Right ventricle myocardium superior (tissue), 1 donor: Measurements from ENCODE around the gene ATAD3B. TPM values are rescaled to one million over a fixed set of nuclear protein-coding genes. Genes with fewer than 3 reads are reported as not detected.

Source experiments
- ATAC-seq: fragments of 200-7000 bp; cut with Tn5 transposase; one replicate; pipeline ENCODE4 v1.9.1; 2020; ENCODE audit warnings: mild to moderate bottlenecking; ENCODE audit not compliant: poor library complexity
- DNase-seq: peaks from one replicate; pipeline ENCODE4 v3.0.0-alpha.2; 2020
- intact Hi-C: fragments of 100-400 bp; cut with DNase I; formaldehyde crosslinking; loops from one replicate; pipeline ENCODE4 v1.11.2; 2022
- total RNA-seq: library from RNA; stranded (reverse); fragmentation: NEBNext Ultra II Directional; extraction: Animal tissue kit (Norgen Biotek cat#: 25700); gene quantifications from one replicate; pipeline ENCODE4 v1.2.1, GENCODE V29; 2021
- donor health status: DM: no; HTN: yes; CAD: no; lungs with severe emphysema.

The ATAD3B gene
- total RNA-seq, 1 donor from 2014 or later, result 7.9 TPM

DNA sequence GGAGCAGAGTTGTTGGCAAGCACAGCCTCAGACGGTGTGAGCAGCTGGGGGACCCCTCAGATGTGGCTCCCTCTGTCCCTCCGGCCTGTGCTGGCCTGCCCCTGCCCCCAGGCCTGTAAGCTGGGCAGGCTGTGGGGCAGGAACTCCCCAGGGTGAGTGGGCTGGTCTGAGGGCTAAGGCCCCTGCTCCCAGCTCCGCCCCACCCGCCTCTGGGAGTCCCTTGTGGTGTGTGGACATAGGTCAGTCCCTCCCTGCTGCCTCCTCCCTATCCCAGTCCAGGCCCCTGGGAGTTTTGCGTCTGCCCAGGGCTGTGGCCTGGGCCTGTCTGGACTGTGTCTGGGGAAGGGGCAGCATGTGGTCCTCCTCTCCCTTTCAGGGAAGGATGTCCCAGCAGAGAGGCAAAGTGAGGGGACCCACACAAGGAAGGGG, 39.7 kb upstream of the ATAD3B start:
- intact Hi-C loops, result no loop called here
- DNase-seq, result peak; percentile 86
- ATAC-seq, result peak; percentile 30

DNA sequence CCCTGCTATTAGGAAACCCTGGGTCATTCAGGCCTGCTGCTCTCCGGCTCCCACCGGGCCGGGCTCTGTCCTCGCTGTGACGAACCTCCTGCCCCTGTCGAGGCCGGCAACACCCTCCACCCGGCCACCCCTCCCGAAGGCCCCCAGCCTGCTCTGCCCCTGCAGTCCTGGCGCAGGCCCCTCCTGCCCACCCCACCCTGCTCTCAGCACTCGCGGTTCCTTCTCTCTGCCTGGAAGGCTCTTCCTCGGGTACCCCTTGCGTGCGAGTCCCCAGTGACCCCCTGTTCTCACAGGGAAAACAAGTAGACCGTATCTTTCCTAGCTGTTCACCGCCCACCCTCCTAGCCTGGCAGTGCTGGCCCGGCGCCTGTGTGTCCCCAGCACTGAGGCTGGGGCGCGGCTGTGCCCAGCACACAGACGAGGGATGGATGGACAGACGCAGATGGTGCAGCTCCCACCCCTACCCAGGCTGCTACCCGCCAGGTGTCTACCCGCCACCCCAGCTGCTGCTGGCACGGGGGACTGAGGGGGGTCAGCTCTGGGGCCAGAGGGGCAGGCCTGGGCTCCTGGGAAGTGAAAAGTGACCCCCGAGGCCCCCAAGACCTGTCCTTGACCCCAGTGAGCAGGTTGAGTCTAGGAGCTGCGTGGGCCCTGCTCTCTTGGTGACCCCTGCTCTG, 39.2 kb upstream of the ATAD3B start:
- ATAC-seq (no peak), DNase-seq (peak; percentile 50)
- intact Hi-C loops, result no loop called here

- ATAC-seq (peak; percentile 18), DNase-seq (peak; percentile 81)
- intact Hi-C loops, result no loop called here
Measured at GRCh38 chr1:1432951-1433803, 38.4 kb upstream of the ATAD3B start.

GRCh38 chr1:1433804-1434130, 37.8 kb upstream of the ATAD3B start:
- ATAC-seq, result no peak
- intact Hi-C loops, result no loop called here
- DNase-seq, result no peak

DNA sequence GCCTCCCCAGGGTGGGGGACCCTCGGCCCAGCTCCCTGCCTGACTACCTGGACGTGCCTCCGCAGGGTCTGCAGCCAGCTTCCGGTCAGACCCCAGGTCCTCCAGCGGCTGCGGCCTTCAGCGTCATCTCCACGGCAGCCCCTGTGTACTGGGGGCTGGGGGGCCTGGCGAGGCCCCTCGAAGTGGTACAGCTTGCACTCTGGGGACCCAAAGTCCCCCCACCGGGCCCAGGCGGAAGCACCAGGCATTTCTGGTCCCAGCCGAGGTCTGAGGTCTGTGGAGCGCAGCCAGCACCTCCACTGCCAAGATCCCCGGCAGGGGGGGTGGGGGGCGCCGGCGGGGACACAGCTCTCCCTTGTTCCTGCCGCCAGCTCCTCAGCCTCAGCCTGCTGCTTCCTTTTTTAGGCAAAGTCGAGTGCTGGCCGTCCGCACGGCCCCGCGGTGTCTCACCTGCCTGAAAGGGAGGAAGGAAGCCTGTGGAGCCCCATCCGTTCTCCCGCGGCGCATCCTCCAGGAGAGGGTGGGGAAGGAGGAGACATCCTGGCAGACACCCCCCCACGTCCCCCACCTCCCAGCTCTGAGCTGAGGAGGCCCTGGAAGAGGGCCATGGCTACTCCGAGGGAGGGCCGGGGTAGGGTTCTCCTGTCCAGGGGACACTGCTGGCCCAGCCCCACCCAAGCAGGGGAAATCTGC, 37.3 kb upstream of the ATAD3B start:
- peak; percentile 82 for DNase-seq
- intact Hi-C loops, result no loop called here
- ATAC-seq, result peak; percentile 6

DNA sequence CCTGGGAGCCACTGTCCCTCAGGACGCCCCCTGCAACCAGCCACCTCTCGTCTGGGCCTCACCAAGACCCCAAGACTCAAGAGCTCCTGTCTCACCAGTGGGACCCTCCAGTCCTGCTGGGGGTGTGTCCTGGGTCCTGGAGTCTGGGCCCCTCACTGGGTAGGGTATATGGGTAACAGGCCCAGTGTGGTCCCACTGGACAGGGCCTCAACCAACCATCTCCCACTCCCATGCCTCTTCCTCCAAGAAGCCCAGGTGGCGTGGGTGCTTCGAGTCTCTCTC, 36.8 kb upstream of the ATAD3B start:
- no peak for DNase-seq
- intact Hi-C loops, result no loop called here
- ATAC-seq, result no peak

- intact Hi-C loops, result no loop called here
- peak; percentile 82 for DNase-seq
- ATAC-seq, result peak; percentile 70
Measured at GRCh38 chr1:1435106-1435903, 36.3 kb upstream of the ATAD3B start, which contains the start of gene VWA1. Gene VWA1, plus strand, starts transcription at chr1:1435690. Its CDS starts 59 bp downstream, at chr1:1435749.

- ATAC-seq, result no peak
- intact Hi-C loops, result no loop called here
- DNase-seq, result peak; percentile 37
Measured at GRCh38 chr1:1435911-1436629, 35.5 kb upstream of the ATAD3B start.

- ATAC-seq, result no peak
- DNase-seq, result no peak
- intact Hi-C loops, result no loop called here
Measured at GRCh38 chr1:1436630-1437032, 34.9 kb upstream of the ATAD3B start.

DNA sequence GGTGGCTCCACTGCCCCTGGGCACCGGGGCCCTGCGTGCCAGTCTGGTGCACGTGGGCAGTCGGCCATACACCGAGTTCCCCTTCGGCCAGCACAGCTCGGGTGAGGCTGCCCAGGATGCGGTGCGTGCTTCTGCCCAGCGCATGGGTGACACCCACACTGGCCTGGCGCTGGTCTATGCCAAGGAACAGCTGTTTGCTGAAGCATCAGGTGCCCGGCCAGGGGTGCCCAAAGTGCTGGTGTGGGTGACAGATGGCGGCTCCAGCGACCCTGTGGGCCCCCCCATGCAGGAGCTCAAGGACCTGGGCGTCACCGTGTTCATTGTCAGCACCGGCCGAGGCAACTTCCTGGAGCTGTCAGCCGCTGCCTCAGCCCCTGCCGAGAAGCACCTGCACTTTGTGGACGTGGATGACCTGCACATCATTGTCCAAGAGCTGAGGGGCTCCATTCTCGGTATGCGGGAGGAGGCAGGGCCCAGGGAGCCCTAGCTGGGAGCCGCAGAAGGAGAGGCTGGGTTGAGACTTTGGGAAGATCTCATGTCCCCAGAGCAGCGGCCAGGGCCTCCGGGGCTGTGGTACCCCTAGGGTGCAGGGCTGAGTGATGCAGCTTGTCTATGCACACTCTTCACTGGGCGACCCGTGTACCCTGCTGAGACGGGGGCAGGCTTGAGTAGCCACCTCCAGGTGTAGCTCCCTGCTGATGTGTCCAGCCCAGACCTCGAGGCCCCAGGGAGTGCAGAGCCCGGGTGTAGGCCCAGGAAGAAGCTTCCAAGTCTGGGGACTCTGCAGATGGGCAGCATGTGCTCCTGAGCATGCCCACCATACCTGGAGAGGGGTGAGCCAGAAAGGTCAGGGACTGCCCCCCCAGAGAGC, 34.3 kb upstream of the ATAD3B start:
- ATAC-seq, result no peak
- intact Hi-C loops, result no loop called here
- peak; percentile 32 for DNase-seq

DNA sequence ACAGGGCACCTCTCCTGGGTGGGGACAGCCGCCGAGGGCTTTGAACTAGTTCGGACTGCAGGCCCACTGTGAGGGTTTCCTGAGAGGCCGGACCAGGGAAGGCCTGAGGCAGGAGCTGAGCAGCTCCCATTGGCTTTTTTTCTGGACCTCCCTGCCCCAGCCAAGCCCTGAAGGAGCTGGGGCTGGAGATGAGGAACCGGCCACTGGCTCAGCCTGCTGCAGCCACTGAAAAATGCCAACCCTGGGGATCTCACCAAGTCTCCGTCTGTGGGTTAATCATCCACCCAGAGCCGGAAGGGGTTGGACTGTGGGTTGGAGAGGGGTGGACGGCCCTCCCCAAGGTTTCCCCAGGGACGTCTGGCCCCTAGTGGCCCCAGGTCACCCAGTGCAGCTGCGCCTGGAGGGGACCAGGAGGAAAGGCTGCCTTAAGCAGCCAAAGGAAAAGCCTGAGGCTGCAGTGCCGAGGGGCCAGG, 33.6 kb upstream of the ATAD3B start:
- DNase-seq, result peak; percentile 19
- ATAC-seq, result no peak
- intact Hi-C loops, result no loop called here

DNA sequence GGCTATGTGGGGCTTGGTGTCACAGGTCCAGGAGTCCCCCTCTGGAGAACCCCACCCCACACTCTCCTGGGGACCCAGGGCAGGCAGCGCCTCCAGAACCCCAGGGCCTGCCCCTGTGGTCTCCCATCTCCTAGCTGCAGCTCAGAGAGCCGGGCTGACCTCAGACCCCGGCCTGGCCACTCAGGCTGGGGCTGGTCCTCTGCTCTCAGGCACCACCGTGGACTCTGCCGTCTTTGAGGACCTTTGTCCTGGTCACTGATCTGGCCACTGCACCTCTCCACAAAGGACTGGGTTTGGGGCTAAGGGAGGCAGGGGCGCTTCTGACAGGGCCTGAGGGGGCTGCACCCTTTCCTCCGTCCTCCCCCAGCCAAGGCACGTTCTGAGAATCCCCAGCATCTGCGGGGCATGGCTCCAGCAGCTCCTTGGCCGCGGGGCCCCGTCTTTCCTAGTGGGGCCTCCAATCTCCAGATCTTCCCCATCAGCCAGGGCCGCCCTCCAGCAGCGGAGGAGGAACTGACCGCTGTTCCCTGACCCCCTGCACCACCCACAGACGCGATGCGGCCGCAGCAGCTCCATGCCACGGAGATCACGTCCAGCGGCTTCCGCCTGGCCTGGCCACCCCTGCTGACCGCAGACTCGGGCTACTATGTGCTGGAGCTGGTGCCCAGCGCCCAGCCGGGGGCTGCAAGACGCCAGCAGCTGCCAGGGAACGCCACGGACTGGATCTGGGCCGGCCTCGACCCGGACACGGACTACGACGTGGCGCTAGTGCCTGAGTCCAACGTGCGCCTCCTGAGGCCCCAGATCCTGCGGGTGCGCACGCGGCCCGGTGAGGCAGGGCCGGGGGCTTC, 32.8 kb upstream of the ATAD3B start:
- no peak for ATAC-seq
- intact Hi-C loops, result no loop called here

DNA sequence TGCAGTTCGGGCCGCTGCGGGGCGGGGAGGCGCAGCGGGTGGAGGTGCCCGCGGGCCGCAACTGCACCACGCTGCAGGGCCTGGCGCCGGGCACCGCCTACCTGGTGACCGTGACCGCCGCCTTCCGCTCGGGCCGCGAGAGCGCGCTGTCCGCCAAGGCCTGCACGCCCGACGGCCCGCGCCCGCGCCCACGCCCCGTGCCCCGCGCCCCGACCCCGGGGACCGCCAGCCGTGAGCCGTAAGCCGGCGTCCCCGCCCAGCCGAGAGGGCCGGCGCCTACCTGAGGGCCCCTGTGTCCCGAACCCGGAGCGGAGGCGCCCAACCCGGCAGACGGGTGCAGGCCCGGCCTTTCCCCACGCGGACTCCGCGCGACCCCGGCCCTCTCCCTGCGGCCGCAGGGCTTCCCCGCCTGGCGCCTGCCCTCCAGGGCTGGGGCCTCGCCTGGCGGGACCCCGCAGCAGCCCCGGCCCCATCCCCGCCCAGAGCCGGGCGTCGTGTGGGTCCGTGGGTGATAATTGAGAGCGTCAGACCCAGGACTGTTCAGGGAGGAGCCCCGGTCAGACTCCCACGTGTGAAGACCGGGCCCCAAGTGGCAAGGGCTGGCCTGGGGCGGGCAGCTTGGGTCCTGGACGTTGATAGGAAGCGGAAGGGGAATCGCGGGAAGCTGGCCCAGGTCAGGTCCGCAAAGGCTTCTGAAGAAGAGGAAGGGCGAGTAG, 31.9 kb upstream of the ATAD3B start:
- intact Hi-C loops, result no loop called here
- ATAC-seq, result no peak
- no peak for DNase-seq

More for the DNA sequence above, 32.8 kb upstream of the ATAD3B start:
- DNase-seq, result peak; percentile 28

DNA sequence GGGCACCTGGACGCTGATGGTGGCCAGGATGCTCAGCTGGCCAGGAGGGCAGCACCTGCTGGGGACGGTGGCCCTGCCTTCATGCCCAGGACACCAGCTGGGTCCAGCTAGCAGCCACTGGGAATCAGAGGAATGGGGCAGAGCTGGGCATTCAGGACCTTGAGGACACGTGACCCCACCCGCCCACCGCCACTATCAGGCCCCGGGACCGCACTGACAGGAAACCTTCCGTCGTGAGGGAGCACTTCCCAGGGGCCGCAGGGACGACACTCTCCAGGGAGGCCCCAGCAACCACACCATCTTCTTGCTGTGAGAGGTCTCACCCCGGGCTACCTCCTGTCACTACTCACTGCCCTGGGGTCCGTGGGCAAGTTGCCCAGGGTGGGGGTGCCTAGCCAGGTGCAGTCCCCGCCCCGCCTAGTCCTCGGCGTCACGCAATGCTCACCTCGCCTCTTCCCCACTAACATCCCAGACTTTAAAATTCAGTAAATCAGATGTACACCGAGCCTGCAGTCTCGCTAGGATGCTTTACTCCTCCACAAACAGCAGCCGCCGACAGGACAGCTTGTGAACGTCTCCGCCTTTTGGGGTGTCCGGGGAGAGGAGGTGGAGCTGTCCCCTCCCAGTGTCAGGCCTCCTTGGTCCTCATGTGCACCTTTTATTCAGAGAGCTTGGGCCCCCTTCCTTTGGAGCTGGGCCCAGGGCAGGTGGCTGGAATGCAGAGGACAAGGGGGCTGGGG, 31.1 kb upstream of the ATAD3B start:
- ATAC-seq (no peak), DNase-seq (no peak)
- intact Hi-C loops, result no loop called here
